Measurements from ENCODE around the gene GUCY1A1.
A peak's percentile ranks its signal among the peaks of the same experiment; 100 is the strongest.

GUCY1A1 gene

DNA sequence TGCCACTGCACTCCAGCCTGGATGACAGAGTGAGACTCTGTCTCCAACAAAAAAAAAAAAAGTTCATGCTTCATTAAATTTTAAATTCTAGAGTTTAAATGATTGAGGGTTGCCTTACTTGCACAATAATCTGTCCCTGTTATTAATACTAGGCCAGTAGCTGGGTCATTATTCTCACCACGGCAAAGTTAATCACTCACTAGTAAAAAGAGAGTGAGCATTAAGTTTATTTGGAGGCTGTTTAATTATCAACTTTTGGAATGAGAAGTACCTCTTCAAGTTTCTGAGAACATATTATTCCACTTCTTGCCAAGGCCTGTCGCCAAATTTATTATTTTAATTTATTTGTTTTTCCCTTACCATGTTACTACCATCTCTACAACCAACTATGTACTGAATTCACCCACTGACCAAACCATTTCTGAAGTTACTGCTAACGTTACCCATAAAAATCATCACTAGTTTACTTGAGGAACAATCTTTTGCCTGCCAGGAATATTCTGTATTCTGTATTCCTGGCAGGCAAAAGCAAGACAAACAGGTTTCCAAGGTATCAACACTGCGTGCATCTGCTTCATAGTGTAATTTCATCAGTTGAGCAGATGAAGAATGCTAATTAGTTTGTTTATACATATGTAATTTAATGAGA lies 26.5 kb downstream of the GUCY1A1 start:
- DNase-seq: no peak

DNA sequence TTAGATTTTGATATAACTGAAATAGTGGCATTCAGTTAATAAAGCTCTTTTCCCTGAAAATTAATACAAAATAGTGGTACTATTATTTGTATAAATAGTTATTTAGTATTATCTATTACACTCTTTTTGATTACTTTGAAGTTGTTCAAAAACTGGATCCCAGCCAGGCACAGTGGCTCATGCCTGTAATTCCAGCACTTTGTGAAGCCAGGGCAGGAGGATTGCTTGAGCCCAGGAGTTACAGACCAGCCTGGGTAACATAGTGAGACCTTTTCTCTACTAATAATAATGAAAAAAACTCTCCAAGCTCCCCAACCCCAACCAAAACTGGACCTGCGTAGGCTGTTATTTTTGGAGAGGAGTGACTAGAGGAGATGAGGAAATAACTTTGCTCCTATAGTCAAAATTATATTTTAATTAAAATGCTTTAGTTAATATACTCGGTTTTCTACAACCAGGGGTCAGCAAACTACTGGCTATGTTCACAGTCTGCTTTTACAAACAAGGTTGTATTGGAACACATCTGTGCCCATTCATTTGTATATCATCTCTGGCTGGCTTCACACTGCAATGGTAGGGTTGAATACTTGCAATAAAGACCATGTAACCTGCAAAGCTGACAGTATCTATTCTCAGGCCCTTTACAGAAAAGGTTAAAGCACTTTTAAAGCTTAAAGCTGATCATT lies 27.6 kb downstream of the GUCY1A1 start:
- no peak for DNase-seq

DNA sequence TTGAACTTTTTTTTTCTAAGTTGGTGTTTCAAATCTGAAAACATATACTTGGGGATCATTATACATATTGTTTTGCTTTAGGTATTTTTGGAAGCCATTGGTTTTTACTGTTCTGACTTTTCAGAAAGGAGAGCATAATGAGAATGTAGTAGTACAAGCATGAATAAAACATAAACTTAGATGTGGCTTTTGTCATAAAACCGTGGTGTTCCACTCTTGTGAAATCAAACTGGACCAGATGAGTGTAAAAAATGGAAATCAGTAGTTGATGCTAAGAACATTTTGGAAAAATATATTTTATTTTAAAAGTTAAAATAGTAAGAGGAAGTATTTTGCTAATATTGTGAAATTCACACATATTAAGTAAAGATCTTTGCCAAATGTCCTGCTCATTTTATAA lies 29.6 kb downstream of the GUCY1A1 start:
- DNase-seq: no peak

DNA sequence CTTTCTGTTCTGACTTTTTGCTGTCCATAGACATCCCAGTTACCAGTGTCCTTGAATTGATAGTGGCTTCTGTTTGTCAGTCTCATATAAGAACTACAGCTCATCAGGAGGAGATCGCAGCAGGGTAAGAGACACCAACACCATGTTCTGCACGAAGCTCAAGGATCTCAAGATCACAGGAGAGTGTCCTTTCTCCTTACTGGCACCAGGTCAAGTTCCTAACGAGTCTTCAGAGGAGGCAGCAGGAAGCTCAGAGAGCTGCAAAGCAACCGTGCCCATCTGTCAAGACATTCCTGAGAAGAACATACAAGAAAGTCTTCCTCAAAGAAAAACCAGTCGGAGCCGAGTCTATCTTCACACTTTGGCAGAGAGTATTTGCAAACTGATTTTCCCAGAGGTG lies 30.1 kb downstream of the GUCY1A1 start:
- no peak for DNase-seq

DNA sequence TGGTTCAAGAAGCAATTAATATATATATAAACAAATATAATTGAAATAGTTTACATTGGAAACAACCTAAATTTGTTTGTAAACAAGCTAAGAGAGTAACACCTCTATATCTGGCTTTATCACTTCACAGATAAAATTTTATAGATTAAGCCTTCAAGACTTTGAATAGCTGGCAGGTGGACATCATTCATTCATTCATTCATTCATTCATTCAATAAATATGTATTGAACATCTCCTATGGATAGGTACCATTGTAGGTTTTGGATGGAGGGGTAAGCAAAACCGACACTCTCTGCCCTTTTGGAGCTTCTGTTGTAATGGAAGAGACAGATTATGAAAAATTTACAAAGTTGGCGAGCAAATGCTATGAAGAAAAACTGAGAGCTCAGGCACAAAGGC lies 35.2 kb downstream of the GUCY1A1 start:
- no peak for DNase-seq

DNA sequence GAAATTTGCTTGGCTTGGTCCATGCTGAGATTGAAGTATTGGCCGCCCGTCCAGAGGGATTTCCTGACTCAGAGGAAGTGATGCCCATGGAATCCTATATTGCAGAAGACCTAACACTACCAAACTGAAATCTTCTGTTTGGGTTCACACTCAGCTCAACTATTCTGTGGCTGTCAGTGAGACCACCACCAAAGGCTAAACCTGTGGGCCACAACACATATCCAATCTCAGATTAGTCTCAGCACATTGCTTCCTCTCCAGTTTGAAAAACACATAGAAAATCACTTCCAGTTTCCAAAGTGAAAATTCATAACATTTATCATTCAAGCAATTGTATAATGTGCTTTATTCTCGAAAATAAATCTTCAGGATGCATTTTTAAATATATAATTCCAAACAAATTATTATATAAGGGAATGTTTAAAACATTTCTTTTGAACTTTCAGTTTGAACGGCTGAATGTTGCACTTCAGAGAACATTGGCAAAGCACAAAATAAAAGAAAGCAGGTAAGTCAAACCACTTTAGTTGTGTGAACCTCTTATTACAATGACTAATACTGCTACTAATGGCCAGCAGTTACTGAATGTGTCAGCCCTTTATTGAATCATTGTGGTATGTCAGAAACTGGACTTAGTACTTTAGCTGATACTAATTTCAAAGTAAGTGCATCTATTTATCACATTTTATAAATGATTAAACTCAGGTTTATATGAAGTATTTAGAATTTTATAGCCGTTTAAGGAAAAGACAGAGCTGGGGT lies 37.0 kb downstream of the GUCY1A1 start:
- no peak for DNase-seq

DNA sequence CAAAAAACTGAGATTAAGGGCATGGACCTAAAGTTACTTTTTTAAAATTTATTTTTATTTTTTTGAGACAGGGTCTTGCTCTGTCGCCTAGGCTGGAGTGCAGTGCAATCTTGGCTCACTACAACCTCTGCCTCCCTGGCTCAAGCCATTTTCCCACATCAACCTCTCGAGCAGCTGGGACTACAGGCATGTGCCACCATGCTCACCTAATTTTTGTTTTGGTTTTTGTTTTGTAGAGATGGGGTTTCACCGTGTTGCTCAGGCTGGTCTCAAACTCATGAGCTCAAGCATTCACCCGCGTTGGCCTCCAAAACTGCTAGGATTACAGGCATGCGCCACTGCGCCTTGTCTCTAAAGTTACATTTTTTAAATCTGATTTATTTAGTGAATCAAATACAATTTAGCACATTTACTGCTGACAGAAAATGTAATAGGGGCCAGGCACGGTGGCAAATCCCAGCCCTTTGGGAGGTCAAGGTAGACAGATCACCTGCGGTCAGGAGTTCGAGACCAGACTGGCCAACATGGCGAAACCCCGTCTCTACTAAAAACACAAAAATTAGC lies 38.3 kb downstream of the GUCY1A1 start:
- no peak for DNase-seq

DNA sequence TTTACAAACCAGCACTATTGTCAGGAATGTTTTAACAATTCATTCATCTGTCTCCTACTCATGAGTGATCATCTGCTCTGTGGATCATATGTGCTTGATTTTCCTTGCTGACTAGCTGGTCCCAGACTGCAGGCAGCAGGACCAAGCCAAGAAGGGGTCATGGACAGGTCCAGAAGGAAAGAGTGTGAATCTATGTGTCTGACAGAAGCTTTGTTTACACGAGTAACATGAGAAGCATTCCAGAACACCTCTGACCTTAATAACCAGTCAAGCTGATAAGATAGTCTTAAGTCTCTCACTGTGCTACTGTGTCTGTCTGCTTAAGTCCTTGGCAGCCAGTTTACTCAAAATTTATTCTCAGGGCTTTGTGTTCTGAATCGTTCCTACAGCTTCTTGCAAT lies 39.0 kb downstream of the GUCY1A1 start:
- peak; percentile 75 for DNase-seq

DNA sequence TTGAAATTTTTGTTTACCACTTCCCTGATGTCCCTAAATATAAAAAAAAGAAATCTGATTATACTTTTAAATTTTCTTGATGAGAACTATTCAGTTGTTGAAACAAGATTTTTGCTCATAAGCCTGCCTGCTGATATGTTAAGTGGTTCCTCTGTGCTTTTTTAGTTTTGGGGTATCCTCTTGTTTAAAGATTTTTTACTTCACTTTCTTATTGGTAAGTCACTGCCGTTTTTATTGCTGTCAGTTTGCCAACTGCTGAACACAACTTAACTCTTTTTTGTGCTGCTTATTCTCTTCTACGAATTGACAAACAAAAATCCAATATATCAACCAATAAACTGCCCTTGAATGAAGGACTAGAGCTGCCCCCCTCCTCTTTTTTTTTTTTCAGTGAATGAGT lies 39.5 kb downstream of the GUCY1A1 start:
- DNase-seq: no peak

DNA sequence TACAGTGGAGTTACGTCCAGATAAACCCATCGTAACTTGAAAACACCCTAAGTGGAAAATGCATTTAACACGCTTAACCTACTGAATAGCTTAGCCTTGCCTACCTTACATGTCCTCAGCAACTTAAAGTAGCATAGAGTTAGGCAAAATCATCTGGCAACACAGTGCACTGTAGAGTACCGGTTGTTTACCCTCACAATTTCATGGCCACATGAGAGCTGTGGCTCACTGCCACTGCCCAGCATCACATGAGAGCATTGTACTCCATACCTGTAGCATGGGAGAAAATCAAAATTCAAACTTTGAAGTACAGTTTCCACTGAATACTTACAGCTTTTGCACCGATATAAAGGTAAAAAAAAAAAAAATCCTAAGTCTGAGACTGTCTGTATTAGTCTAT lies 40.6 kb downstream of the GUCY1A1 start:
- DNase-seq: no peak

DNA sequence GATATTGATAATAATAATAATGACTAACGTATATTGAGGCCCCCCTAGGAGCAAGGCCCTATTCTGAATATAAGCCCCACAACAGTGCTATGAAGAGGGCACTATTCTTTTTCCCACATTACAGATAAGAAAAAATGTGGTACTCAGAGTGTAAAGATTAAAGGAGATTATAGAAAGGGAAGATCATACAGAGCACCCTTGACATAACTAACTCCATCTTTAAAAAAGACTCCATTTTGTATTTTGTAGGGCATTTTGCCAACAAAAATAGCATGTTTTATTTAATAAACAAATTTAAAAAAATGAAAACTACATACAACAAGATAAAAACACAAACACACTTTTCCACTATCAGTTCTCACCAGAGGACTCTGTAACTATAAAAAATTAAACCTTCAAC lies 42.1 kb downstream of the GUCY1A1 start:
- DNase-seq: no peak

DNA sequence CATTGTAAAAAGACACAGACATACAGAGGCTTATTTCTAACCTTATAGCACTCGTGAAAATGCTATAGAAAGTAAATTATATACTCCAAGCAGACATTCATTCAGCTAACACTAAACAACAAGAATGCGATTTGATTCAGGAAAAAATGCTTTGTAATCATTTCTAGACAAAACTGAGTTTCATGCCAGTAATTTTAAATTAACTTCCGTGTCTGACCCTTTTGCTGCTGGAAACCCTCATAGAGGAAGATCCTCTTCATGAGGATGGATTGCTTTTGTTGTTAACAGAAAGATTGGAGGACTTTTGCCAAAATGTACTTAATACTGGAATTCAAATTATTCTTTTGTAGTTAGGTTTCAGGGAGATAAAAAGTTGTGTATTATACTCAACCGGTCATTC lies 43.3 kb downstream of the GUCY1A1 start:
- no peak for DNase-seq

DNA sequence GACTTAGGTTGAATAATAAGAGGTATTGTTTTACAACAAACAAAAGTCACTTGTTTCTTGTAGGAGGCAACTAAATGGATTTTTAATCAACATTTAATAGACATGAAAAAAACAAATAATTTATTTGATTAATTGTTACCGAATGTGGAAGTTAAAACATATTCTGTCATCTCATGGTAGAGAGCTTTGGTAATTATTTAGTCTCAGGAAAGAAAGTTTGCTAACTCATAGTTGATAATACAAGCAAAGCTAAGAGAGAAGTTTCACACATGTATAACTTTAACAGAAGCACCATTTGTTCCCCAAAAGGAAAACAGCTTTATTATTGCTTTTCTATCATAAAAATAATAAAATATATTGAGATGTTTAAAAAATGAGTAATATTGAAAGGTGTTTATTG lies 44.9 kb downstream of the GUCY1A1 start:
- DNase-seq: no peak

DNA sequence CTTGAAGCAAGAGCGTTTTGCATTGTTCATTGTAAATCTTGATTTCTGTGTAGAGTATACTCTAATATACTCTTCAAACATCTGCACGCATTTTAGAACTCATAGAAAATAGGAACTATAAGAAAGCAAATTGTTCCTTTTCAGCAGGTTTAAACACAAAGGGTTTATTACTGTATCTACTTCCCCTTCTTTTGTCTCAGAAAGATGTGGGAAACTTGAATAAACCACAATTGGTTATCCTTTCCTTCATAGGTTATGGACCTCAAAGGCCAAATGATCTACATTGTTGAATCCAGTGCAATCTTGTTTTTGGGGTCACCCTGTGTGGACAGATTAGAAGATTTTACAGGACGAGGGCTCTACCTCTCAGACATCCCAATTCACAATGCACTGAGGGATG lies 46.2 kb downstream of the GUCY1A1 start:
- no peak for DNase-seq

DNA sequence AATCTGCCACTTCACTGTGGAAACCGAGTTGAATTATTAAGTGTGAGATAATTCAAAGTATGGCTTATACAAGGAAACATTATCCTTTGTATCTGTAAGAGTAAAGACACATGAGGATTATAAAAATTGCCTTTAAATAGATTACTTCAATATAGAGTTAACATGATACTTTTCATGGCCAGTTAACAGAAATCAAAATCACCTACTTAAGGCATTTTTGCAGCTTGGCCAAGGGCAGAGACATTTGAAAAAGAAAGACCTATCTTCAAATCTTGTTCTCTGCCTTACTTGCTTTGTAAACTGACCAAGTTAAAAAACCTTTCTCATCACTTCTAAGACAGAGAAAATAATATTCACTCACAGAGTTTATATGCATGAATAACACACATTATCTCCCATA lies 47.3 kb downstream of the GUCY1A1 start:
- no peak for DNase-seq

DNA sequence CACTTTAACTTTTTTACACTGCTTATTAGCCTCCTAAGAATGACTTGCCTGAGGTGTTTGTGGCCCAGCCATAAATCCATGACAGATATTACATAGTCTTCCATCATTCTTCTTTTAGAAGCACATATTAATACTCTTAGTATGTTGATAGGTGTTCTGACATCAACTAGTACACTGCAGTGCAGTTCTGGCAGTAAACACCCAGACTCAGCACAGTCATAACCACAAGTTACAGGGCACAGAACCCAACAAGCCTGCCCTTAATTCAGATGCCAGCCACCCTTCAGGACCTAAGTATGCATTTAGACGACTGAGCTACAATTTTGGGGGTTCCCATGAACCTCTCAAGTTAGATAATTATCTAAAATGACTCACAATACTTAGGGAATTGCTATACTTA lies 55.7 kb downstream of the GUCY1A1 start:
- no peak for DNase-seq

DNA sequence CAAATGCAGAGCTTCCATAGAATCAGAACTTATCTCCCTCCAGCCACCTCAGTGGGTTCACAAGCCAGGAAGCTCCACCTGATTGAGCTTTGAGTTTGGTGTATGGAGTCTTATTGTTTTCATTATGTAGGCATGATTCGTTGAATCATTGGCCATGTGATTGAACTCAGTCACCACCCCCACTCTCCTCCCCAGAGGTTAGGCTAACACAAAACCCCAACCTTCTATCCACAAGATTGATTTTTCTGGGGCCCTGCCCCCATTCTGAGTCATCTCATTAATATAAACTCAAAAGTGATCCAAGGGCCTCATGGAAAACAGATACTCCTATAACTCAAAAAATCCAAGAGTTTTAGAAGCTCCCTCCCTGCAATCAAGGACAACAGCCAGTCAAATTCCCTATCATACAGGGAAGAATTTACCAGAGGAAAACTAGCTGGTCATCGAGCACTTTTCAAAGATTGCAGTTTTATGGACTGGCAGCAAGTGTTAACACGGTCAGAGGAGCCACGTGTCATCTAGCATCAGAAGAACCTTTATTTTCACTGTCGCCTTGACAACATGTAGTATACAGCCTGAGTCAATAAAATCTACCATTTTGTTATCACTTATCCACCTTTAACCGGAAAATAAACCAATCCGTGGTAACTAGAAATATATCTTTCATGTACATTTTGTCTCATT lies 56.3 kb downstream of the GUCY1A1 start:
- DNase-seq: no peak

DNA sequence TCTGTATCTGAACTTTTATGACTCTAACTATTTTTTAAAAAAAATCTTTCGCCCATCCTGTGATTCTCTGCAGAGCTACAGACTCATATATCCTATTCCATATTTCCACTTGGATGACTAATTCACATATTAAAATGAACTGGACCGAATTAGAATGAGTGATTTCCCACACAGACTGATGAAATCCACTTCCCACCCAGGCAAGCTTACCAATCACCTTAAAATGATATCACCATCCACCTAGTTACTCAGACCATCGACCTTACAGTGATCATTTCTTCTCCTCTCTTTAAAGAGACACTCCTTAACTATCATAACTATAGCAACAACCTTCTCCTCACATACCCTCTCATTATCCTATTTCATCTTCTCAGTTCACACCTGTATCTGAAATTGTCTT lies 58.1 kb downstream of the GUCY1A1 start:
- no peak for DNase-seq

DNA sequence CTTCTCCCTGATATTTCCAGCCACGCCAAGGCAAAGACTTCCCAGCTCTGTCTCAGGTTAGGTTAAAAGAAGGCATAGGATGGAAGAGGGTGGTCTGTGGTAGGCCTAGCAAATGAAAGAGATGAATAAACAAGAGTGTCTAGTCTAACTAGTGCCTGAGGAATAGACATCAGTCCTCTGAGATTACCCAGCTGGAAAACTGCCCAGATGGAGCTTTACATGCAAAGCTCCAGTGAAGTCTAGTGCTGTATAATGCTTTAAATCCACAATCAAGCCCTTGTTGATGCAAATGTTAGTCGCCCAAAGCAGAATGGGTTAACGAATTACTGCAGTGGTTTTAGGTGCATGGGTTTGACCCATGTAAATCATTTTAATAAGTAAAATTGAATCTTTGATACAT lies 67.4 kb downstream of the GUCY1A1 start:
- DNase-seq: no peak

DNA sequence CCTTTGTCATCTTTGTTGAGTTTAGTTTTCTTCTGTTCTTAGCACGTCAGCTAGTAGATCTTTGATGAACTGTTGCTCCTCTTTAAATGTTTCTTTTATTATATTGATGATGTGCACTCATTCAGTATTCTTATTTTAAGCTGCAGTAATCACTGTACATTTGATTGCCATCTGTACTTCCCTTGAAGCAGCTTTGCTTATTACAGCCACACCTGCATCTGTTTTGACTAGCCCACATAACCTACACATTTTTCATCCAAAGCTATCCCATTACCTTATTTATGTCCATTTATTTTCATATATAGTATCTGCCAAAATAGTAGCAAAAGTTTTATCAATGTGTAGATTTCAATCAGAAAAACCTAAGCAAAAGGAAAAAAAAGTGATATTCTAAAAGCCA lies 68.3 kb downstream of the GUCY1A1 start:
- no peak for DNase-seq

DNA sequence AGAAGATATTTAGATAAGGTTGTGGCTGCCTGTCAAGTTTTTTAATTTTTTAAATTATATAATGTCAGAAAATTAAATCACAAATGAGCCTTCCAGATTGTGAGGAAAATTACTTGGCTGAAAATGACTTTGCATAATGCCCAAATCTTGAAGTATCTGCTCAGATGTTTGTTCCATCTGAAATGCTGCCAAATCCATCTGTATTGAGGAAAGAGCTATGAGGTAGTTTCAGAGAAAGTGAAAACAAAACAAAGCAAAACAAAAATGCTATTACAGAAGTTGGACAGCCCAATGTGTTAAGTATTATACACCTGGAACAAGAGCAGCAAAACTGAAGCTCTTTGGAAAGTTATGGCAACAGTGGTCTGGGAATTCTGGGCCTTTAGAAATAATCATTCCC lies 68.8 kb downstream of the GUCY1A1 start:
- DNase-seq: no peak

DNA sequence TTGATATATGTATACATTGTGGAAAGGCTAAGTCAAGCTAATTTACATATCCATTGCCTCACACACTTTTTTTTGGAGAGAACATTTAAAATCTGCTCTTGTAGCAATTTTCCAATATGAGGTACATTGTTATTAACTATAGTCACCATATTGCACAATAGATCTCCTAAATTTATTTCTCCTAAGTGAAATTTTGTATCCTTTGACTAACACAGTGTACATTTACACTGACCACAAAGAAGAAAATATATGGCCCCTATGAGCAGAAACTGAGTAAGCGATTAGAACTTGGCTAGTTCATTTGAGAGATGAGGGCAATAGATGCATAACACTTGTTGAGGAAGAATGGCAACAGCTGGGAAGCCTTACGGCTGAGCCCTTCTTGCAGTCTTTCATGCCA lies 71.9 kb downstream of the GUCY1A1 start:
- no peak for DNase-seq

DNA sequence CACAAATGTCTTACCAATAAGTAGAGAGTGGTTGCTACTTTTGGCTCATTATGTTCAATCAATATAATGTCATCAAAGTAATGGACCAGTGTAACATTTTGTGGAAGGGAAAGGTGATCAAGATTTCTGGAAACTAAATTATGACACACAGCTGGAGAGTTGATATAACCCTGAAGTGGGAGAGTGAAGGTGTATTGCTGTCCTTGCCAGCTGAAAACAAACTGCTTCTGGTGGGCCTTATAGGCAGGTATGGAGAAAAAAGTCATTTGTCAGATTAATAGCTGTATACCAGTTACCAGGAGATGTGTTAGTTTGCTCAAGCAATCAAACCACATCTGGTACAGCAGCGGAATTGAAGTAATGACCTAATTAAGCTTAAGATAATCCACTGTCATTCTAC lies 74.9 kb downstream of the GUCY1A1 start:
- DNase-seq: no peak

Measured in islet precursor cell (in vitro differentiated cells).